NB4 (cell line): ENCODE results near the gene PRSS48.

Experiments
- CTCF ChIP-seq: IDR thresholded peaks from one replicate; pipeline ENCODE4 v1.5.1; 2012; ENCODE audit warnings: low read depth, low read length
- POLR2A ChIP-seq: IDR thresholded peaks from 2 replicates; pipeline ENCODE4 v1.6.1; 2011; ENCODE audit warnings: mild to moderate bottlenecking; ENCODE audit not compliant: insufficient read length; ENCODE audit errors: extremely low read depth

GRCh38 chr4:151239608-151240007 is 37.4 kb upstream of the PRSS48 start:
- TF ChIP-seq CTCF: no peak
- no peak for TF ChIP-seq POLR2A
